Measurements from ENCODE around the gene COMMD6.

The COMMD6 gene

DNA sequence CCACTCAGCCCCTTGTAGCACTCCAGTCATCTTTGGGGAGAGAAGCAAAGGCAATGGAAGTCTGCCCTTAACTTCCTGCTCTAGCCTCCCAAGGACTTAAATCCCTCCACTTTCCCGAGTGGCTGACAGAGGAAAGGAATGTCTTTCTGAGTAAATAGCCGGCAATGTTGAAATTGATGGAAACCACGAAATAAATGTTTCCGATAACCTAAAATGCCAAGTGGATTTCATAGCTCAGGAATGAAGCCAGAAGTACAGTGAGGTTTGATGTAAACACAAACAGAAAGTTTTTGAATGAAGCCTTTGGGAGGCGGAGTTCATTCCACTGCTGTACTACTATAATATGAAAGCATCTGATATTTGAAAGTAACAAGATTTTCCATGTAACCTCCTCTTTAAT lies 41.7 kb downstream of the COMMD6 start:
- Histone ChIP-seq H3K4me3 (ENCODE audit: low read depth in 1 of 2, low read length in 1 of 2) (no peak overlapping the region), H3K9me3 (no peaks in the 10 kb centered on the region), H3K27me3 (no peaks in the 10 kb centered on the region), H3K27ac (no peak overlapping the region), H3K36me3 (no peaks in the 10 kb centered on the region), H3K4me1 (ENCODE audit: control insufficient read depth in 1 of 2, insufficient read depth in 1 of 2, low read depth in 1 of 2, low read length in 1 of 2) (no peaks in the 10 kb centered on the region)
- no peak for TF ChIP-seq CTCF (IDR thresholded peaks at IDR 0.05)

GRCh38 chr13:75494491-75494890 lies 43.1 kb downstream of the COMMD6 start:
- Histone ChIP-seq H3K4me1 (ENCODE audit: control insufficient read depth in 1 of 2, insufficient read depth in 1 of 2, low read depth in 1 of 2, low read length in 1 of 2) (peaks cover 0 to 5% of the 10 kb centered on the region in 2 experiments), H3K27me3 (no peaks in the 10 kb centered on the region), H3K9me3 (no peaks in the 10 kb centered on the region), H3K4me3 (ENCODE audit: low read depth in 1 of 2, low read length in 1 of 2) (no peak overlapping the region), H3K36me3 (no peaks in the 10 kb centered on the region), H3K27ac (no peak overlapping the region)
- TF ChIP-seq CTCF (IDR thresholded peaks at IDR 0.05), result no peak

DNA sequence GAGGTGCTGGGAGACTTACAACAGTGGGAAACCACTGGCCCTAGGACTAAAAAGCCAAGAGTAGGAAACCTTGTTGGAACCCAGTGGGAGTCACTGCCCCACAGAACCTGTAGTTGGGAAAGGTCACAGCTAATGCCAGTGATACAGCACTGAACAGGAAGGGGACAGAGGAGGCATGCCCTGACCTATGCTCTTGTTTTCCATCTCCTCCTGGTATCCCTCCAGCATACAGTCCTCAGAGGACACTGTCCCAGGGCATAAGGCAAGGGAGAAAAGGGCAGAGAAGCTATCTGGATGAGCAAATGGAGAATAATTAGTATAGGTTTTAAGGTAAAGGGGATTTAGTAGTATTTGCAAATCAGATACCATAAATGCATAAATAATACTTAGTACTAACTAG lies 44.5 kb downstream of the COMMD6 start:
- Histone ChIP-seq H3K27ac (no peak overlapping the region), H3K9me3 (no peaks in the 10 kb centered on the region), H3K27me3 (no peaks in the 10 kb centered on the region), H3K4me3 (ENCODE audit: low read depth in 1 of 2, low read length in 1 of 2) (no peak overlapping the region), H3K36me3 (no peaks in the 10 kb centered on the region), H3K4me1 (ENCODE audit: control insufficient read depth in 1 of 2, insufficient read depth in 1 of 2, low read depth in 1 of 2, low read length in 1 of 2) (peaks cover 0 to 5% of the 10 kb centered on the region in 2 experiments)
- no peak for TF ChIP-seq CTCF (IDR thresholded peaks at IDR 0.05)

GRCh38 chr13:75492389-75492788 lies 45.3 kb downstream of the COMMD6 start:
- Histone ChIP-seq H3K4me1 (ENCODE audit: control insufficient read depth in 1 of 2, insufficient read depth in 1 of 2, low read depth in 1 of 2, low read length in 1 of 2) (peaks cover 0 to 5% of the 10 kb centered on the region in 2 experiments), H3K4me3 (ENCODE audit: low read depth in 1 of 2, low read length in 1 of 2) (no peak overlapping the region), H3K9me3 (no peaks in the 10 kb centered on the region), H3K27ac (no peak overlapping the region), H3K36me3 (no peaks in the 10 kb centered on the region), H3K27me3 (no peaks in the 10 kb centered on the region)
- no peak for TF ChIP-seq CTCF (IDR thresholded peaks at IDR 0.05)

DNA sequence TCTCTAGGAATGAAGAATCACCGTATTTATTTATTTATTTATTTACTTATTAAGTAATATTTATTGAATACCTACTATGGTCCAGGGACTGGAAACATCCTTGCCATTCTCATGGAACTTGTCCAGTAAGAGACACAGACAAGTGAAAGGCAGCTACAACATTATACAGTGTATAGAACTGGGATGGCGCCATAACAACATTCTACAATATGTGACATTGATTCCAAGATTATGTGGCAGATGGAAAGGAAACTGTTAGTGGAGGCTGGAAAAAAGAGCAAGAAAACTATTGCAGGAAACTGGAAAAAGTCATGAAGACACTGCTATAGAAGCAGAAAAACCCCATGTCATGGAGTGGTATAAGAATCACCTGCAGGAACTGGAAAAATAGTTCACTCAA lies 46.3 kb downstream of the COMMD6 start:
- H3K9me3 ChIP-seq, result no peaks in the 10 kb centered on the region
- no peaks in the 10 kb centered on the region for H3K36me3 ChIP-seq
- TF ChIP-seq CTCF (IDR thresholded peaks at IDR 0.05), result no peak
- H3K4me3 ChIP-seq (ENCODE audit: low read depth in 1 of 2, low read length in 1 of 2), result no peak overlapping the region
- peaks cover 8 to 15% of the 10 kb centered on the region in 2 experiments for H3K4me1 ChIP-seq (ENCODE audit: control insufficient read depth in 1 of 2, insufficient read depth in 1 of 2, low read depth in 1 of 2, low read length in 1 of 2)
- no peak overlapping the region for H3K27ac ChIP-seq
- H3K27me3 ChIP-seq, result no peaks in the 10 kb centered on the region

Data from neutrophil (primary cell).